Caco-2 (cell line): ENCODE measurements around the gene CGB7. TPM values are rescaled to one million over a fixed set of nuclear protein-coding genes. Genes with fewer than 3 reads are reported as not detected.

ENCODE experiments used
- BruUV-seq: library from RNA; stranded (reverse); fragments of 400-500 nt; replicated peaks from 2 replicates; lab custom pipeline; 2021; lab: Mats Ljungman, UMichigan
- CTCF ChIA-PET: fragments of 300-600 bp; sonication (Branson Sonifier 250); formaldehyde crosslinking; loops from one replicate; lab custom pipeline; 2022; ENCODE audit warnings: antibody characterized with exemption; lab: Charles Lee
- POLR2A ChIA-PET: fragments of 300-600 bp; sonication (Branson Sonifier 250); formaldehyde crosslinking; loops from one replicate; lab custom pipeline; 2022; ENCODE audit warnings: antibody characterized with exemption; lab: Charles Lee
- DNase-seq, 2 experiments: peaks; one replicate each; pipeline versions ENCODE4 v3.0.0 to v3.0.0-alpha.2; 2020 to 2022
- H3K27me3 ChIP-seq: replicated peaks from 2 replicates; pipeline ENCODE4 v1.6.0; 2011; ENCODE audit warnings: low read length; ENCODE audit not compliant: control insufficient read depth, insufficient read depth
- H3K36me3 ChIP-seq: 2 replicates; pipeline ENCODE4 v1.5.1; 2011; ENCODE audit warnings: low read length; ENCODE audit not compliant: control insufficient read depth, insufficient read depth
- H3K4me1 ChIP-seq: fragments of 250-450 bp; sonication (Bioruptor Pico); 2 replicates; pipeline ENCODE4 v1.5.1; 2020; ENCODE audit warnings: mild to moderate bottlenecking
- H3K4me3 ChIP-seq: 2 replicates; pipeline ENCODE4 v1.5.1; 2011; ENCODE audit warnings: low read depth, mild to moderate bottlenecking, control low read depth, low read length
- H3K9me3 ChIP-seq: fragments of 250-450 bp; sonication (Bioruptor Pico); 2 replicates; pipeline ENCODE4 v1.5.1; 2020; ENCODE audit warnings: mild to moderate bottlenecking, moderate library complexity
- H3K27ac Mint-ChIP-seq: one replicate; pipeline ENCODE4 v1.8.0; 2022; ENCODE audit warnings: mixed read lengths; ENCODE audit not compliant: unreplicated experiment
- H3K27me3 Mint-ChIP-seq: one replicate; pipeline ENCODE4 v1.8.0; 2022; ENCODE audit warnings: mixed read lengths; ENCODE audit not compliant: insufficient read depth, unreplicated experiment
- H3K36me3 Mint-ChIP-seq: one replicate; pipeline ENCODE4 v1.8.0; 2022; ENCODE audit warnings: mild to moderate bottlenecking, mixed read lengths; ENCODE audit not compliant: insufficient read depth, unreplicated experiment
- H3K4me1 Mint-ChIP-seq: one replicate; pipeline ENCODE4 v1.8.0; 2022; ENCODE audit warnings: low read depth, mixed read lengths; ENCODE audit not compliant: unreplicated experiment
- H3K4me3 Mint-ChIP-seq: one replicate; pipeline ENCODE4 v1.8.0; 2022; ENCODE audit warnings: mild to moderate bottlenecking, moderate library complexity, mixed read lengths; ENCODE audit not compliant: unreplicated experiment
- H3K9me3 Mint-ChIP-seq: one replicate; pipeline ENCODE4 v1.8.0; 2022; ENCODE audit warnings: mixed read lengths; ENCODE audit not compliant: unreplicated experiment
- intact Hi-C: fragments of 100-400 bp; cut with micrococcal nuclease; formaldehyde crosslinking; loops from one replicate; pipeline ENCODE4 v1.10.0; 2022; ENCODE audit not compliant: unreplicated experiment
- total RNA-seq: library from RNA; stranded (reverse); gene quantifications from 2 replicates; pipeline ENCODE4 v1.2.3, GENCODE V29; 2022
- TF ChIP-seq, protein P1 (sequence below), 2 experiments: fragments of 200-600 bp in 1 of 2; IDR thresholded peaks; 1 replicate in 1 of 2; 2 replicates in 1 of 2; pipeline versions ENCODE4 v1.5.1 to v1.8.0; 2011 to 2022; ENCODE audit warnings: antibody characterized with exemption in 1 of 2, control low read depth in 1 of 2, inconsistent platforms in 1 of 2, low read depth in 1 of 2, low read length in 1 of 2, mild to moderate bottlenecking in 1 of 2, moderate library complexity in 1 of 2; ENCODE audit not compliant: insufficient read depth in 1 of 2, severe bottlenecking in 1 of 2, unreplicated experiment in 1 of 2

CGB7 gene
- total RNA-seq, 1 experiment from 2014 or later: 3.0 TPM

DNA sequence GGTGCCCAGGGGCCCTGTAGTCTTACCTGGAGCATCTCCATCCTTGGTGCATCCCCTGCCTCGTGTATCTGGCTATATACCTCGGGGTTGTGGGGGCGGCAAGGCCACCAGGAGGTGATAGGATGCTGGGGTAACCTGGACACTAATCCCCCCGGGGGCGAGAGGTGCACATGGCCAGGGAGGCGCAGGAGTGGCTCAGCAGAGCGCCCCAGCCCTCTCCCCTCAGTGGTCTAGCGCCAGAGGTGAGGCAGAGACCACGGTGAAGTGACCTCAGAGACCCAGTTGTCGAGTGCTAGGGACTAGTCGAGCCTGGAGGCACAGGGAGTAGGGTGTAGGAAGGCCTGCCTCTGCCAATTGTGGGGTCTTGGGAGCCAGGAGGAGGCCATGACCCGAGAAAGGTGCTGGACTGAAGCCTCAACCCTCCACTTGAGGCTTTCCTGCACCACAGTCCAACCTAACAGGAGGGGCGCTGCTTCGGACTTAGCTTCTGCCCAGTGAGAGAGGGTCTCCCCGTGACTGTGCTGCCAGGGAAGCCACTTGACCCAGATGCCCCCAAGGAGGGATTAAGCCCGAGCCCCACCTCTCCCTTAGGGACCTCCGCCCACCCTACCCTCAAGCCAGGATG is 40.4 kb downstream of the CGB7 start, which contains the start of gene LHB:
Gene LHB (minus strand): TSS at position 51 of the 625 bp plus-strand sequence. CDS start 10 bp downstream, at position 41.
- Mint-ChIP-seq H3K27me3 (no peaks in the 10 kb centered on the region), H3K27ac (peak within 1 kb of the TSS; percentile 20), H3K4me3 (peak within 1 kb of the TSS; percentile 79), H3K36me3 (peaks cover 36% of the 10 kb centered on the region), H3K9me3 (no peaks in the 10 kb centered on the region), H3K4me1 (peaks cover 21% of the 10 kb centered on the region)
- H3K27me3 ChIP-seq: no peaks in the 10 kb centered on the region; the same call in 1 of the 2 replicates
- DNase-seq: no peak
- peak within 1 kb of the TSS; percentile 49 for H3K4me3 ChIP-seq
- no TSS peak for BruUV-seq
- H3K9me3 ChIP-seq: no peaks in the 10 kb centered on the region
- ChIA-PET POLR2A (interaction anchor here (1.1 kb wide), 1 partner anchor 24 kb away, joined by 5 read pairs; the partner anchor contains the start of genes GYS1 and RUVBL2), CTCF (interaction anchor here (0.6 to 4.0 kb wide), 8 partner anchors 17 to 846 kb away, joined by 3 to 51 read pairs (median 6); partner anchors contain the start of genes GYS1, NTF4 and RUVBL2)
- TF ChIP-seq, protein P1, sequence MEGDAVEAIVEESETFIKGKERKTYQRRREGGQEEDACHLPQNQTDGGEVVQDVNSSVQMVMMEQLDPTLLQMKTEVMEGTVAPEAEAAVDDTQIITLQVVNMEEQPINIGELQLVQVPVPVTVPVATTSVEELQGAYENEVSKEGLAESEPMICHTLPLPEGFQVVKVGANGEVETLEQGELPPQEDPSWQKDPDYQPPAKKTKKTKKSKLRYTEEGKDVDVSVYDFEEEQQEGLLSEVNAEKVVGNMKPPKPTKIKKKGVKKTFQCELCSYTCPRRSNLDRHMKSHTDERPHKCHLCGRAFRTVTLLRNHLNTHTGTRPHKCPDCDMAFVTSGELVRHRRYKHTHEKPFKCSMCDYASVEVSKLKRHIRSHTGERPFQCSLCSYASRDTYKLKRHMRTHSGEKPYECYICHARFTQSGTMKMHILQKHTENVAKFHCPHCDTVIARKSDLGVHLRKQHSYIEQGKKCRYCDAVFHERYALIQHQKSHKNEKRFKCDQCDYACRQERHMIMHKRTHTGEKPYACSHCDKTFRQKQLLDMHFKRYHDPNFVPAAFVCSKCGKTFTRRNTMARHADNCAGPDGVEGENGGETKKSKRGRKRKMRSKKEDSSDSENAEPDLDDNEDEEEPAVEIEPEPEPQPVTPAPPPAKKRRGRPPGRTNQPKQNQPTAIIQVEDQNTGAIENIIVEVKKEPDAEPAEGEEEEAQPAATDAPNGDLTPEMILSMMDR (IDR thresholded peaks at IDR 0.05; ENCODE audit: insufficient read depth in 1 of 2, low read depth in 1 of 2, low read length in 1 of 2, severe bottlenecking in 1 of 2, unreplicated experiment in 1 of 2): no peak
- intact Hi-C loops: loop anchor here (1.0 kb wide), 1 partner anchor 57 kb away; no protein-coding TSS in a partner anchor
- peaks cover 1% of the 10 kb centered on the region; the same call in 1 of the 2 replicates for H3K36me3 ChIP-seq
- 0 out of 2 replicates have a peak, but pooled peaks cover 9% of the 10 kb centered on the region for H3K4me1 ChIP-seq

- peaks cover 1% of the 10 kb centered on the region; the same call in 1 of the 2 replicates for H3K36me3 ChIP-seq
- intact Hi-C loops: no loop called here
- no TSS peak for BruUV-seq
These were observed 41.3 kb downstream of the CGB7 start for GRCh38 chr19:49016067-49016839.

More at GRCh38 chr19:49016067-49016839, 41.3 kb downstream of the CGB7 start:
- H3K9me3 Mint-ChIP-seq: no peaks in the 10 kb centered on the region
- H3K27me3 Mint-ChIP-seq: no peaks in the 10 kb centered on the region
- peak overlapping the region; percentile 20 for H3K27ac Mint-ChIP-seq
- H3K27me3 ChIP-seq: no peaks in the 10 kb centered on the region
- H3K4me3 ChIP-seq: no peak overlapping the region
- no peaks in the 10 kb centered on the region for H3K9me3 ChIP-seq
- TF ChIP-seq, protein P1 (IDR thresholded peaks at IDR 0.05; ENCODE audit: insufficient read depth in 1 of 2, low read depth in 1 of 2, low read length in 1 of 2, severe bottlenecking in 1 of 2, unreplicated experiment in 1 of 2): no peak
- CTCF ChIA-PET: interaction anchor here (0.9 kb wide), 1 partner anchor 23 kb away, joined by 5 read pairs; the partner anchor contains the start of genes GYS1 and RUVBL2
- 0 out of 2 replicates have a peak, but pooled peaks cover 9% of the 10 kb centered on the region for H3K4me1 ChIP-seq
- H3K4me1 Mint-ChIP-seq: peaks cover 17% of the 10 kb centered on the region
- peaks cover 36% of the 10 kb centered on the region for H3K36me3 Mint-ChIP-seq
- H3K4me3 Mint-ChIP-seq: peak overlapping the region; percentile 32
- POLR2A ChIA-PET: no interaction called here
- DNase-seq: no peak
